ENCODE data around the gene AKT2. TPM values are rescaled to one million over a fixed set of nuclear protein-coding genes. Genes with fewer than 3 reads are reported as not detected.

AKT2 gene
- polyA plus RNA-seq, 1 donor (not counting 4 experiments of a cell fraction or from before 2014, with no cell fraction given) = 108 TPM

DNA sequence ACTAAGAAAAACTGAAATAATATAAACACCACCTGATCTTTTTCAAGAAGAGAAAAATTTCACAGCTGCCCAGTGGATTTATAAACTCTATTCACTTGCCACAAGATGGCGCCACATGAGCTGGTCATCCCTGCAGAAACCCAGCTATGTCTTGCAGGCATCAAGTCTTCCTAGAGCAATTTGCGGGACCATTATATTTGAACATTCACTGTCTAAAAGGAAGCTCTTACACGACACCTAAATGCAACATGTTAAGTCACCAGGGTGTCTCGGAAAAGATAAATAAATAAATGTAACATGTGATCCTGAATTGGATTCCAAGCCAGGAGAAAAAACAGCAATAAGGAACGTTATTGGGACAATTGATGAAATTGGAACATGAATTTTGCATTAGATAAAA, 20.3 kb upstream of the AKT2 start:
- Histone ChIP-seq H3K9me1 (ENCODE audit: control insufficient read depth, extremely low read depth, insufficient read depth, low read length) (no peaks in the 10 kb centered on the region), H3K4me3 (ENCODE audit: control insufficient read depth in 2 of 3, extremely low read depth in 1 of 3, insufficient read depth in 2 of 3, low read depth in 1 of 3, low read length in 3 of 3) (no peak overlapping the region), H2AFZ (ENCODE audit: control insufficient read depth, low read length) (no peak overlapping the region), H3K36me3 (ENCODE audit: control insufficient read depth in 2 of 2, extremely low read depth in 1 of 2, insufficient read depth in 2 of 2, low read length in 2 of 2) (no peaks in the 10 kb centered on the region), H3K9ac (ENCODE audit: control insufficient read depth, extremely low read depth, insufficient read depth, low read length) (no peak overlapping the region), H3K27ac (ENCODE audit: control insufficient read depth, insufficient read depth, low read length) (no peak overlapping the region), H3K79me2 (ENCODE audit: control insufficient read depth, insufficient read depth, low read length) (no peaks in the 10 kb centered on the region), H3K4me1 (ENCODE audit: control insufficient read depth, extremely low read depth, insufficient read depth, low read length) (peaks cover 25% of the 10 kb centered on the region), H3K4me2 (ENCODE audit: control insufficient read depth, extremely low read depth, insufficient read depth, low read depth, low read length) (no peak overlapping the region), H4K20me1 (ENCODE audit: control insufficient read depth, extremely low read depth, insufficient read depth, low read length) (no peaks in the 10 kb centered on the region), H3K9me3 (ENCODE audit: control insufficient read depth, low read depth, low read length) (no peaks in the 10 kb centered on the region), H3K27me3 (ENCODE audit: control insufficient read depth, extremely low read depth, insufficient read depth, low read length) (no peaks in the 10 kb centered on the region)
- DNase-seq (ENCODE audit: low read depth, low spot score) (peak; percentile 57), FAIRE-seq (peak; percentile 53)
- TF ChIP-seq EZH2 (IDR thresholded peaks at IDR 0.05; ENCODE audit: low read length) = no peak
- TF ChIP-seq, protein P1, sequence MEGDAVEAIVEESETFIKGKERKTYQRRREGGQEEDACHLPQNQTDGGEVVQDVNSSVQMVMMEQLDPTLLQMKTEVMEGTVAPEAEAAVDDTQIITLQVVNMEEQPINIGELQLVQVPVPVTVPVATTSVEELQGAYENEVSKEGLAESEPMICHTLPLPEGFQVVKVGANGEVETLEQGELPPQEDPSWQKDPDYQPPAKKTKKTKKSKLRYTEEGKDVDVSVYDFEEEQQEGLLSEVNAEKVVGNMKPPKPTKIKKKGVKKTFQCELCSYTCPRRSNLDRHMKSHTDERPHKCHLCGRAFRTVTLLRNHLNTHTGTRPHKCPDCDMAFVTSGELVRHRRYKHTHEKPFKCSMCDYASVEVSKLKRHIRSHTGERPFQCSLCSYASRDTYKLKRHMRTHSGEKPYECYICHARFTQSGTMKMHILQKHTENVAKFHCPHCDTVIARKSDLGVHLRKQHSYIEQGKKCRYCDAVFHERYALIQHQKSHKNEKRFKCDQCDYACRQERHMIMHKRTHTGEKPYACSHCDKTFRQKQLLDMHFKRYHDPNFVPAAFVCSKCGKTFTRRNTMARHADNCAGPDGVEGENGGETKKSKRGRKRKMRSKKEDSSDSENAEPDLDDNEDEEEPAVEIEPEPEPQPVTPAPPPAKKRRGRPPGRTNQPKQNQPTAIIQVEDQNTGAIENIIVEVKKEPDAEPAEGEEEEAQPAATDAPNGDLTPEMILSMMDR (optimal IDR thresholded peaks at IDR 0.05 in 1 of 3, IDR thresholded peaks at IDR 0.05 in 1 of 3, conservative IDR thresholded peaks at IDR 0.05 in 1 of 3; ENCODE audit: extremely low read depth in 1 of 3, insufficient read depth in 2 of 3, low read length in 3 of 3) = peak; percentile 63 to 80 (median 65)
- dilution Hi-C loops (cut with MboI; ENCODE audit: extremely low pct_ligation_motif_present, low sequenced_read_pairs) = no loop called here

DNA sequence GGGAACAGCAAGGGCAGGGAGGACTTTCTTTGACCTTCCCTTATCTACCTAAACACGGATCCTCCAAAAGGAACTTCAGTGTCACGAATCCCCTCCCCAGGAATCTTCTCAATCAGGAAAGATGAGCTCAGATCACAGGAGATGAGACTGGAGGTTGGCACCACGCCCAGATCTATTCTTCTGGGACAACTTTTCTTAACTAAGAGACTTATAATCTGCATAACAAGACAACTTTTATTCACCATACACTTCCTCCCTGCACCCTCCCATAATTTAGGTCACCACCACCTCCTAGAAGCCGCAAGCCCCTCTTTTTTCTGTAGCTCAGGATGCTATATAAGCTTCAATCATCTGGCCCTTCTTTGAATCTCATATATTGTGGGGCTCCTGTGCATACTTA, 19.2 kb upstream of the AKT2 start:
- dilution Hi-C loops (cut with MboI; ENCODE audit: extremely low pct_ligation_motif_present, low sequenced_read_pairs) = no loop called here

More for the DNA sequence above, 19.2 kb upstream of the AKT2 start:
- Histone ChIP-seq H3K9me3 (ENCODE audit: control insufficient read depth, low read depth, low read length) (no peaks in the 10 kb centered on the region), H3K4me1 (ENCODE audit: control insufficient read depth, extremely low read depth, insufficient read depth, low read length) (peaks cover 25% of the 10 kb centered on the region), H3K9me1 (ENCODE audit: control insufficient read depth, extremely low read depth, insufficient read depth, low read length) (no peaks in the 10 kb centered on the region), H3K36me3 (ENCODE audit: control insufficient read depth in 2 of 2, extremely low read depth in 1 of 2, insufficient read depth in 2 of 2, low read length in 2 of 2) (no peaks in the 10 kb centered on the region), H3K4me2 (ENCODE audit: control insufficient read depth, extremely low read depth, insufficient read depth, low read depth, low read length) (peak overlapping the region; percentile 32), H2AFZ (ENCODE audit: control insufficient read depth, low read length) (no peak overlapping the region), H3K9ac (ENCODE audit: control insufficient read depth, extremely low read depth, insufficient read depth, low read length) (no peak overlapping the region), H3K4me3 (ENCODE audit: control insufficient read depth in 2 of 3, extremely low read depth in 1 of 3, insufficient read depth in 2 of 3, low read depth in 1 of 3, low read length in 3 of 3) (no peak overlapping the region), H3K27ac (ENCODE audit: control insufficient read depth, insufficient read depth, low read length) (no peak overlapping the region), H3K27me3 (ENCODE audit: control insufficient read depth, extremely low read depth, insufficient read depth, low read length) (no peaks in the 10 kb centered on the region), H3K79me2 (ENCODE audit: control insufficient read depth, insufficient read depth, low read length) (no peaks in the 10 kb centered on the region), H4K20me1 (ENCODE audit: control insufficient read depth, extremely low read depth, insufficient read depth, low read length) (no peaks in the 10 kb centered on the region)
- TF ChIP-seq, protein P1 (optimal IDR thresholded peaks at IDR 0.05 in 1 of 3, IDR thresholded peaks at IDR 0.05 in 1 of 3, conservative IDR thresholded peaks at IDR 0.05 in 1 of 3; ENCODE audit: extremely low read depth in 1 of 3, insufficient read depth in 2 of 3, low read length in 3 of 3) = no peak
- TF ChIP-seq EZH2 (IDR thresholded peaks at IDR 0.05; ENCODE audit: low read length) = no peak
- DNase-seq (ENCODE audit: low read depth, low spot score) = no peak
- peak; percentile 20 for FAIRE-seq

Data from keratinocyte (primary cell).